D341Med (cell line): ENCODE measurements around the gene PER1.

ENCODE experiments used
- DNase-seq: peaks from one replicate; pipeline ENCODE4 v3.0.0; 2012; ENCODE audit warnings: low spot score

PER1 gene

GRCh38 chr17:8096541-8096940 is 55.7 kb downstream of the PER1 start:
- no peak for DNase-seq

DNA sequence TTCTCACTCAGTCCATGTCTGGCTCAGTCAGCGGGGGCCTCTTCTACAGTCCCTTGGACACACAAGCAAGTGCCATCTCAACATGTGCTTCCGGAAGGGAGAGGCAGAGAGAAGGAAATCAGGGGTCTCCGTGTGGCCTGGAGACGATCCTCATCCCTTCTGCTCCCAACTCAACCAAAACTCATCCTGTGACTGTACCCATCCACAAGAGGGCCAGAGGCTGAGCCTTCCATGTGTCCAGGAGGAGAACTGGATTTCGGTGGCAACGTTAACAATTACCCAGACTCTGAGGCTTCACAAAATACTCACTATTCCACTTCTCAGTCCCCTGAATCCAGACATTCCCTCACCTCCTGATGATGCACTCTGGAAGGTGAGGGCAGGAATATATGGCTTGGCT is 56.8 kb downstream of the PER1 start:
- no peak for DNase-seq

DNA sequence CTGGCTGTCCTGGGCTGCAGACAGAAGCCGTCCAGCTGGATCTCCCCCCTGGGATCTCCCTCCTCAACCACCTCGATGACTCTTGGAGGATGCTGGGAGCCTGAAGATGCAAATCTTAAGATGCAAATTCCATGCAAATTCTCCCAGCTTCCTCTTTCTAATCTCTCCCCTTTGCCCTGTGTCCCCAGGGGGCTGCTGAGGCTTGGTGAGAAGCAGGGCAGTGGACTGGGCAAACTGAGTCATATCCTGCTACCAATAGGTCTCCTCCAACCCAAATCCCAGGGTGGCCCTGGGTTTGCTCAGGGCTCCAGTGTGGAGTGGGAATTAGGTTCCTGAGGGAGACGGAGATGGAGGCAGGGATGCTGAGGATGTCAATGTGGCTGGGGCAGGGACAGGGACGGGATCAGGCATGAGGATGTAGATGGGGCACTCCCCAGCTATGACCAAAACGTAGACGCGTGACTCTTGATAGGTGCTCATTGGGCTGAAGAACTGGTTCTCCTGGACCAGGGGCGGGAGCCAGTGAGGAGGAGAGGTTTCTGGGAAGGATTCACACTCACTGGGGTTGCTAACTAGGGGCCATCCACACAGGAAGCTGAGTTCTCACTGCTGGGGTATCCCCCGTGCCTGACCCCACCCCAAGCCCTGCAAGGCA is 61.0 kb downstream of the PER1 start:
- DNase-seq = no peak
